GM21786 (cell line): Measurements from ENCODE around the gene MRPS12.

Experiments used
- ATAC-seq: cut with Tn5 transposase; IDR thresholded peaks from one replicate; pipeline ENCODE4 v1.9.1; 2021; ENCODE audit not compliant: unreplicated experiment

The MRPS12 gene

GRCh38 chr19:38910488-38910887 lies 20.3 kb upstream of the MRPS12 start:
- ATAC-seq, result no peak

- no peak for ATAC-seq
Measured at GRCh38 chr19:38911388-38912001, 19.2 kb upstream of the MRPS12 start.

GRCh38 chr19:38912600-38913514 lies 17.9 kb upstream of the MRPS12 start:
- no peak for ATAC-seq

- no peak for ATAC-seq
Measured at GRCh38 chr19:38913958-38914357, 16.8 kb upstream of the MRPS12 start.

- no peak for ATAC-seq
Measured at GRCh38 chr19:38915329-38916321, 15.1 kb upstream of the MRPS12 start.

- ATAC-seq, result no peak
Measured at GRCh38 chr19:38917516-38917915, 13.2 kb upstream of the MRPS12 start.

GRCh38 chr19:38917921-38918491 lies 12.7 kb upstream of the MRPS12 start:
- no peak for ATAC-seq

GRCh38 chr19:38918526-38918925 lies 12.2 kb upstream of the MRPS12 start:
- no peak for ATAC-seq

GRCh38 chr19:38919837-38920601 lies 10.7 kb upstream of the MRPS12 start:
- ATAC-seq, result no peak

GRCh38 chr19:38920602-38921419 lies 9.9 kb upstream of the MRPS12 start:
- ATAC-seq, result no peak

- no peak for ATAC-seq
Measured at GRCh38 chr19:38921420-38922274, 9.1 kb upstream of the MRPS12 start.

GRCh38 chr19:38922482-38922881 lies 8.3 kb upstream of the MRPS12 start:
- no peak for ATAC-seq

- ATAC-seq, result no peak
Measured at GRCh38 chr19:38924388-38924787, 6.4 kb upstream of the MRPS12 start.

GRCh38 chr19:38928391-38929001 lies 2.2 kb upstream of the MRPS12 start:
- no peak for ATAC-seq

- ATAC-seq, result peak; percentile 55
Measured at GRCh38 chr19:38929929-38930775, 592 bp upstream of the MRPS12 start, which contains the start of gene SARS2. TSS of gene SARS2 (minus strand) at chr19:38930763. CDS start at chr19:38930736, 27 bp downstream.

- ATAC-seq, result no peak
Measured at GRCh38 chr19:38931521-38931793, 713 bp downstream of the MRPS12 start.
